ENCODE results near the gene ATAD1. TPM values are rescaled to one million over a fixed set of nuclear protein-coding genes. Genes with fewer than 3 reads are reported as not detected.
"Not testable (repeated sequence)": the region's sequence is repeated elsewhere in the genome, so short reads cannot be mapped to it uniquely, and the experiment has no call there.

Gene ATAD1
- total RNA-seq, 1 donor from 2014 or later = 45.8 TPM

DNA sequence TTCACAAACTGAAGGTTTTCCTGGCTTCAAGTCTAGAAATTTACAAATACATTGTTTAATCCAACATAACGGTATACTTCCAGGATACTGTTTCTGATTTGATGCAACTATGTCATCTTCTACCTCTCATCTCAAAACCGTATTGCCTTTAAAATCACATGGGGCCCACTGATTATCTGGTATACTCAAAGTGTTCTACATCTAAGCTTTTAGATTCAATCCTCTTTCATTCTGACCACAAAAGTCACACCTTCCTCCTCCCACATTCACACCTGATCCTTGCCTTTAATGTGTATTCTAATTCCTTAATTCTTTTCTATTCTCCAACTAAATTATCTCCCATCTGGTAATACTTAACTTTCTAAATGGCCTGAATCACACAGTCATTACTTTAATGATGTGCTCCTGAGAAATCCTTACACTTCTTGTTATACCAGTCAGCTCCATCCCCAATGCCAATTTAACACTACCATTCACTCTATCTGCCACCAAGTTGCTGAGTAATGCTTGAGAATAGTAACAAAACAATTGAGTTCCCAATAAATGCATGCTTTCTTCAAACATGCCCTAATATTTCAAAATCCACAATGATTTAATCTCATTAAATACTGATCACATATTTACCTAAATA is 13.0 kb downstream of the ATAD1 start:
- DNase-seq (ENCODE audit: low spot score, unreplicated experiment) = no peak
- H3K4me3 Mint-ChIP-seq (ENCODE audit: low read depth) = no peak overlapping the region
- H3K27ac Mint-ChIP-seq = no peak overlapping the region
- H3K4me1 Mint-ChIP-seq (ENCODE audit: low read depth) = no peaks in the 10 kb centered on the region
- peaks cover 55% of the 10 kb centered on the region for H3K9me3 Mint-ChIP-seq (ENCODE audit: low read depth)
- H3K36me3 Mint-ChIP-seq (ENCODE audit: insufficient read depth) = peaks cover 81% of the 10 kb centered on the region
- no peak for TF ChIP-seq CTCF (IDR thresholded peaks at IDR 0.05; ENCODE audit: unreplicated experiment)
- no peaks in the 10 kb centered on the region for H3K27me3 Mint-ChIP-seq

DNA sequence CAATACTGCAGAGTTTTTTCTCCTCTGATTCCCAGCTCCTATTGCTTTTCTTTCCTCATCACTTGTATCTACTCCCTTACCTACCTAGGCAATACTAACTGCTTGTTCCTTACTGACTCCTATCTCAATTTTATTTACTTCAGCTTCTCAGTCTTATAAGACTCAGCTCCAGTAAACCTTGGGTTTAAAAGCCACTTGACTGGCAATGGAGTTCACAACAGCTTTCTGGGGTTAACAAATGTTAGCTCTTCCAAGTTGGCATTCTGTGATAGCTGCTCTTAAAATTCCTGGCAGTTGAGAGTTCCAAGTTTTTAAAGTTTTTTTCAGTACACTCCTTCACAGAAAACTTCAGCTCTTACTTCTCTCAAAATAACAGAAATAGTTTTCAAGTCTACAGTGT is 14.2 kb downstream of the ATAD1 start:
- no peak for DNase-seq (ENCODE audit: low spot score, unreplicated experiment)
- Mint-ChIP-seq H3K27me3 (no peaks in the 10 kb centered on the region), H3K9me3 (ENCODE audit: low read depth) (peaks cover 56% of the 10 kb centered on the region), H3K36me3 (ENCODE audit: insufficient read depth) (peaks cover 78% of the 10 kb centered on the region), H3K4me1 (ENCODE audit: low read depth) (no peaks in the 10 kb centered on the region), H3K27ac (no peak overlapping the region), H3K4me3 (ENCODE audit: low read depth) (no peak overlapping the region)
- no peak for TF ChIP-seq CTCF (IDR thresholded peaks at IDR 0.05; ENCODE audit: unreplicated experiment)

- H3K36me3 Mint-ChIP-seq (ENCODE audit: insufficient read depth) = peaks cover 81% of the 10 kb centered on the region
- H3K4me1 Mint-ChIP-seq (ENCODE audit: low read depth) = no peaks in the 10 kb centered on the region
- no peak for DNase-seq (ENCODE audit: low spot score, unreplicated experiment)
- no peak overlapping the region for H3K4me3 Mint-ChIP-seq (ENCODE audit: low read depth)
- no peak overlapping the region for H3K27ac Mint-ChIP-seq
- no peak for TF ChIP-seq CTCF (IDR thresholded peaks at IDR 0.05; ENCODE audit: unreplicated experiment)
- no peaks in the 10 kb centered on the region for H3K27me3 Mint-ChIP-seq
- H3K9me3 Mint-ChIP-seq (ENCODE audit: low read depth) = peaks cover 59% of the 10 kb centered on the region
Measured at GRCh38 chr10:87803328-87803727, 14.7 kb downstream of the ATAD1 start.

DNA sequence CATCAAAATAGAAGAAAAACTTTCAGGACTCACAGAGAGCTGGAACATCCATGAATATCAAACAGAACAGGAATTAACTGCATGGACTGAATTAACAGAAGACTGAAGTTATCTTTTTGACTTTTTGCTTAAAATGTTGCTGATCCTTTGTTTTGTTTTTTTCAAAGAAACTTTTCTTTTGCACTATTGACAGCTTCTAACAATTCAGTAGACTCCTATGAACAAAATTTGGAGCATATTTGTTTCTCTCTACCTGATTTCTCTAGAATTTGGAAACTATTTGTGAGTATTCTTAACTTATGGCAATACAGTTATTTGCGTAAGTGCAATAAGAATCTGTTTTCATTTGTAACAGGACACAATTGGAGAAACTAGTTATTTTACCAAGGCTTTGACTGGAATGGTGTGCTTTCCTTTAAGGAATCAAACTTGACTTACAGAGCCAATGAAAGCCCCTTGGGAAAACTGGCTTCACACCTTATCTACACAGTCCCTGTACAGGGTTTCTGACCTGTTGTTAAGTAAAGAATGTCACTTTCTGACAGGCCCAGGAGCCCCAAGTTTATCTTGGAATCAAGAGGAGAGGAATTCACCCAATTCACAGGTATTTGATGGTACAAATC is 16.1 kb downstream of the ATAD1 start:
- H3K27me3 Mint-ChIP-seq; DNase-seq (ENCODE audit: low spot score, unreplicated experiment); H3K4me3 Mint-ChIP-seq (ENCODE audit: low read depth); H3K27ac Mint-ChIP-seq; H3K4me1 Mint-ChIP-seq (ENCODE audit: low read depth): not testable (repeated sequence)
- Mint-ChIP-seq H3K9me3 (ENCODE audit: low read depth) (peaks cover 55% of the 10 kb centered on the region), H3K36me3 (ENCODE audit: insufficient read depth) (peaks cover 82% of the 10 kb centered on the region)

GRCh38 chr10:87799860-87800259 is 18.2 kb downstream of the ATAD1 start:
- peaks cover 4% of the 10 kb centered on the region for H3K4me1 Mint-ChIP-seq (ENCODE audit: low read depth)
- H3K27ac Mint-ChIP-seq = no peak overlapping the region
- H3K27me3 Mint-ChIP-seq = no peaks in the 10 kb centered on the region
- H3K9me3 Mint-ChIP-seq (ENCODE audit: low read depth) = peaks cover 36% of the 10 kb centered on the region
- TF ChIP-seq CTCF (IDR thresholded peaks at IDR 0.05; ENCODE audit: unreplicated experiment) = no peak
- DNase-seq (ENCODE audit: low spot score, unreplicated experiment) = no peak
- peaks cover 69% of the 10 kb centered on the region for H3K36me3 Mint-ChIP-seq (ENCODE audit: insufficient read depth)
- no peak overlapping the region for H3K4me3 Mint-ChIP-seq (ENCODE audit: low read depth)

DNA sequence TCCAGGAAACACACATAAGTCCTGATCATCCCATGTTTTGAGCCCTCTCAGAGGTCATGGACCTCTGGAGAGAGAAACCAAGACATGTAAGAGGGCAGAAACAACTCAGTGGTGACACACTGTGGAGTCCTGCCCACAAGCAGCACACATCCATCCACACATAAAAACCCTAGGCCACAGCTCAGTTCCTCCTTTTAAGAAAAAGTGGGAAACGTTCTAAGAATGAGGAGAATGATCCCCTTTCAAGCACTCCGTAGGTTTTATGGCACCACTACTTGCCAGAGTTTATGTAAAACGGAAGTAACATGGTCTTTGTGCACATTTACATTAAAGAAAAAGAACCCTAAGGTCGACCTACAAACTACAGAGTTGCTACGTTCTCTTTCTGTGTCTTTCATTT is 19.9 kb downstream of the ATAD1 start:
- H3K27ac Mint-ChIP-seq = no peak overlapping the region
- no peaks in the 10 kb centered on the region for H3K27me3 Mint-ChIP-seq
- DNase-seq (ENCODE audit: low spot score, unreplicated experiment) = no peak
- no peak overlapping the region for H3K4me3 Mint-ChIP-seq (ENCODE audit: low read depth)
- H3K36me3 Mint-ChIP-seq (ENCODE audit: insufficient read depth) = peaks cover 56% of the 10 kb centered on the region
- H3K9me3 Mint-ChIP-seq (ENCODE audit: low read depth) = peaks cover 22% of the 10 kb centered on the region
- TF ChIP-seq CTCF (IDR thresholded peaks at IDR 0.05; ENCODE audit: unreplicated experiment) = no peak
- peaks cover 6% of the 10 kb centered on the region for H3K4me1 Mint-ChIP-seq (ENCODE audit: low read depth)
